Lower lobe of right lung (tissue), 2 donors: ENCODE results near the gene SLC22A9. TPM values are rescaled to one million over a fixed set of nuclear protein-coding genes. Genes with fewer than 3 reads are reported as not detected.

ENCODE experiments used
- ATAC-seq, 2 donors: fragments of 200-7000 bp; cut with Tn5 transposase; one replicate each; pipeline ENCODE4 v1.9.1; 2020 to 2022; ENCODE audit warnings: mild to moderate bottlenecking in 2 of 2, moderate library complexity in 2 of 2
- DNase-seq: peaks from one replicate; pipeline ENCODE4 v3.0.0-alpha.2; 2020
- H3K27ac ChIP-seq: fragments of 200-600 bp; one replicate; pipeline ENCODE4 v1.8.0; 2022
- H3K27me3 ChIP-seq: fragments of 200-600 bp; one replicate; pipeline ENCODE4 v1.8.0; 2022; ENCODE audit warnings: low read depth
- H3K36me3 ChIP-seq: fragments of 200-600 bp; one replicate; pipeline ENCODE4 v1.8.0; 2022; ENCODE audit warnings: mild to moderate bottlenecking
- H3K4me1 ChIP-seq: fragments of 200-600 bp; one replicate; pipeline ENCODE4 v1.8.0; 2022
- H3K4me3 ChIP-seq: fragments of 200-600 bp; one replicate; pipeline ENCODE4 v1.8.0; 2022; ENCODE audit warnings: mild to moderate bottlenecking
- H3K9me3 ChIP-seq: fragments of 200-600 bp; one replicate; pipeline ENCODE4 v1.8.0; 2022
- intact Hi-C: fragments of 100-400 bp; cut with DNase I; formaldehyde crosslinking; loops from one replicate; pipeline ENCODE4 v1.11.0; 2022
- total RNA-seq: library from RNA; stranded (reverse); fragmentation: NEBNext Ultra II Directional; extraction: Animal tissue kit (Norgen Biotek cat#: 25700); gene quantifications from one replicate; pipeline ENCODE4 v1.2.1, GENCODE V29; 2021
- TF ChIP-seq, protein P1 (sequence below): fragments of 200-600 bp; IDR thresholded peaks from one replicate; pipeline ENCODE4 v1.8.0; 2022; ENCODE audit warnings: antibody characterized with exemption, mild to moderate bottlenecking
- donor health status: DM: no; HTN: yes; CAD: no; lungs with severe emphysema.

Gene SLC22A9
- total RNA-seq, 1 donor from 2014 or later: not detected

DNA sequence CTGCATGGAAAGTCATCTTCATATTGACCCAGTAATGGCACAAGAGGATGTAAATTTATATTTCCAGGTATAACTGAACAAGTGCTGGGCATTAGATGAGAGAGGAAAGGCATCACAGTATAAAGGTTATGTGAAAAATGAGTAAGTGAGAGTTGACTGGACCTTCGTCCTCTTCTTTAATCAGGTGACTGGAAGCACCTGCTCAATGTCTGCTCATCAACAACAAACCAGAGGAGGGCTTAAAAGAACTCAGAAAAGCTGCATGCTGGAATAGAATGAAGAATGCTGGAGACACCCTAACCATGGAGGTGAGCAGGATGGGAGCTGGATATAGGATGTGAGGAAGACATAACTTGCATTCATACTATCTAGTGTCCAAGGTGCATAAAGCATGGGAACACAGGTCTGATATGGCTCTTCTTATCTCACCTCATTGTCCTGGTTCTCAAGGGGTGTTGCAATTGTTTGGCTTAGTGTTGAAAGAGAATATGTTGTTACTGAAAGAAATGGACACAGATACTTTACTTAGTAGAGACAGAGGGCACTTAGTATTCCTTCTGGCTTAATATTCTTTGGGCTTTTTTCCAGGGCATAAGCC is 7.3 kb upstream of the SLC22A9 start:
- intact Hi-C loops: no loop called here
- Histone ChIP-seq H3K27me3 (peaks cover 5% of the 10 kb centered on the region), H3K36me3 (no peaks in the 10 kb centered on the region), H3K9me3 (no peaks in the 10 kb centered on the region), H3K27ac (no peak overlapping the region), H3K4me1 (no peaks in the 10 kb centered on the region), H3K4me3 (no peak overlapping the region)
- DNase-seq (no peak), ATAC-seq (no peak)
- TF ChIP-seq, protein P1, sequence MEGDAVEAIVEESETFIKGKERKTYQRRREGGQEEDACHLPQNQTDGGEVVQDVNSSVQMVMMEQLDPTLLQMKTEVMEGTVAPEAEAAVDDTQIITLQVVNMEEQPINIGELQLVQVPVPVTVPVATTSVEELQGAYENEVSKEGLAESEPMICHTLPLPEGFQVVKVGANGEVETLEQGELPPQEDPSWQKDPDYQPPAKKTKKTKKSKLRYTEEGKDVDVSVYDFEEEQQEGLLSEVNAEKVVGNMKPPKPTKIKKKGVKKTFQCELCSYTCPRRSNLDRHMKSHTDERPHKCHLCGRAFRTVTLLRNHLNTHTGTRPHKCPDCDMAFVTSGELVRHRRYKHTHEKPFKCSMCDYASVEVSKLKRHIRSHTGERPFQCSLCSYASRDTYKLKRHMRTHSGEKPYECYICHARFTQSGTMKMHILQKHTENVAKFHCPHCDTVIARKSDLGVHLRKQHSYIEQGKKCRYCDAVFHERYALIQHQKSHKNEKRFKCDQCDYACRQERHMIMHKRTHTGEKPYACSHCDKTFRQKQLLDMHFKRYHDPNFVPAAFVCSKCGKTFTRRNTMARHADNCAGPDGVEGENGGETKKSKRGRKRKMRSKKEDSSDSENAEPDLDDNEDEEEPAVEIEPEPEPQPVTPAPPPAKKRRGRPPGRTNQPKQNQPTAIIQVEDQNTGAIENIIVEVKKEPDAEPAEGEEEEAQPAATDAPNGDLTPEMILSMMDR: no peak

DNA sequence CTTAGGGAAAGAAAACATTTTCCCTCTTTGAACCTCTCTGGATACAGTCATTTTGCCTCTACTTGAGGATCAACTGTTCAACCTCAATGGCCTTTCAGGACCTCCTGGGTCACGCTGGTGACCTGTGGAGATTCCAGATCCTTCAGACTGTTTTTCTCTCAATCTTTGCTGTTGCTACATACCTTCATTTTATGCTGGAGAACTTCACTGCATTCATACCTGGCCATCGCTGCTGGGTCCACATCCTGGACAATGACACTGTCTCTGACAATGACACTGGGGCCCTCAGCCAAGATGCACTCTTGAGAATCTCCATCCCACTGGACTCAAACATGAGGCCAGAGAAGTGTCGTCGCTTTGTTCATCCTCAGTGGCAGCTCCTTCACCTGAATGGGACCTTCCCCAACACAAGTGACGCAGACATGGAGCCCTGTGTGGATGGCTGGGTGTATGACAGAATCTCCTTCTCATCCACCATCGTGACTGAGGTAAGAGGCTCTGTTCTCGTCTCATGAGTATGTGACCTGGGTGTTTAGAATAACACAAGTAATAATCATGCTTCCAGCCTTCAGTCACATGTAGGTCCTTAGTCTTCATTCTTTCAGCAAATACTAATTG is 495 bp downstream of the SLC22A9 start:
- Histone ChIP-seq H3K4me1 (no peaks in the 10 kb centered on the region), H3K4me3 (no peak overlapping the region), H3K9me3 (no peaks in the 10 kb centered on the region), H3K36me3 (no peaks in the 10 kb centered on the region), H3K27me3 (no peaks in the 10 kb centered on the region), H3K27ac (no peak overlapping the region)
- no peak for ATAC-seq
- TF ChIP-seq, protein P1: no peak
- no peak for DNase-seq
- intact Hi-C loops: no loop called here

DNA sequence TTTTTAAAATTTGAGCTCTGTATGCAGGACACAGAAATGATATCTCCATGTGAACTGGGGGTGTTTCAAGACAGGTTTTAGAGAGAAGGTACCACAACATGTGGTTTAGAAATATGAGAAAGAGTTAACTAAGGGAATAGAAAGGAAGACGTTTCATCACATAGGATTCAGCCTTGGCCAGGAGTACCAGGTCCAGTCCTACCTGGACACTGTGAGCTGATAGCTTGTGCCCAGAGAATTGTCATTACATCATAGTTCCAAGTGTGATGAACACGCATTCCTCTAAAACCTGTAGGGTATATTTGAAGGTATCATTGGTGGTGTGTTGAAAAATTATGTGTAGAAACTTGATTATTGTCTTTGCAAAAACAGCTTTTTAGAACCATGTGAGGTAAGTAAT is 1.8 kb downstream of the SLC22A9 start:
- no peak overlapping the region for H3K27ac ChIP-seq
- ATAC-seq: no peak
- DNase-seq: no peak
- intact Hi-C loops: no loop called here
- H3K27me3 ChIP-seq: no peaks in the 10 kb centered on the region
- TF ChIP-seq, protein P1: no peak
- no peaks in the 10 kb centered on the region for H3K36me3 ChIP-seq
- no peak overlapping the region for H3K4me3 ChIP-seq
- no peaks in the 10 kb centered on the region for H3K9me3 ChIP-seq
- no peaks in the 10 kb centered on the region for H3K4me1 ChIP-seq

DNA sequence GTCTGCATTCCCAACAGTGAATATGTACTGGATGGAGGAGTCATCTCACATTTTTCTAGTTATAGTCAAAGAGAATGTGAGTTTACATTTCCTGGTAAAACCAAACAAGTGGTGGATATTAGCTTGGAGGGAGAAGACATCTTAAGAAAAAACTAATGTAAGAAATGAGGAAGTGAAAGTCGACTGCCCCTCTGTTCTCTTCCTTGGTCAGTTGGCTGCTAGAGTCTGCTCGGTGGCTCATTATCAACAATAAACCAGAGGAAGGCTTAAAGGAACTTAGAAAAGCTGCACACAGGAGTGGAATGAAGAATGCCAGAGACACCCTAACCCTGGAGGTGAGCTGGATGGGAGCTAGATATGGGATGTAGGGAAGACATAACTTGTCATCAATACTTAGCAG is 5.8 kb downstream of the SLC22A9 start:
- no peaks in the 10 kb centered on the region for H3K36me3 ChIP-seq
- intact Hi-C loops: no loop called here
- ATAC-seq: no peak
- TF ChIP-seq, protein P1: no peak
- no peaks in the 10 kb centered on the region for H3K4me1 ChIP-seq
- no peak overlapping the region for H3K27ac ChIP-seq
- no peaks in the 10 kb centered on the region for H3K27me3 ChIP-seq
- DNase-seq: no peak
- H3K9me3 ChIP-seq: no peaks in the 10 kb centered on the region
- no peak overlapping the region for H3K4me3 ChIP-seq

DNA sequence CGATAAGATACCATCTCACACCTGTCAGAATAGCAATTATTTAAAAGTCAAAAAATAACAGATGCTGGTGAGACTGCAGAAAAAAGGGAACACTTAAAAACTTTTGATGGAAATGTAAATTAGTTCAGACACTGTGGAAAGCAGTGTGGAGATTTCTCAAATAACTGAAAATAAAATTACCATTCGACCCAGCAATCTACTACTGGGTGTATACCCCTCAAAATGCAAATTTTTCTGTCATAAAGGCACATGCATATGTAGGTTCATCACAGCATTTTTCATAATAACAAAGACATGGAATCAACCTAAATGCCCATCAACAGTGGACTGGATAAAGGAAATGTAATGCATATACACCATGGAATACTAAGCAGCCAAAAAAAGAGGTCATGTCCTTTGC is 10.5 kb downstream of the SLC22A9 start:
- no peak overlapping the region for H3K4me3 ChIP-seq
- no peaks in the 10 kb centered on the region for H3K36me3 ChIP-seq
- ATAC-seq (no peak), DNase-seq (no peak)
- no peaks in the 10 kb centered on the region for H3K9me3 ChIP-seq
- H3K27ac ChIP-seq: no peak overlapping the region
- no peaks in the 10 kb centered on the region for H3K4me1 ChIP-seq
- intact Hi-C loops: no loop called here
- TF ChIP-seq, protein P1: no peak
- H3K27me3 ChIP-seq: no peaks in the 10 kb centered on the region
